ENCODE results near the gene TREX2. TPM values are rescaled to one million over a fixed set of nuclear protein-coding genes. Genes with fewer than 3 reads are reported as not detected.

The TREX2 gene
- total and polyA plus RNA-seq, 2 of the 8 experiments (the other 6 are each of a cell fraction or from before 2014, with no cell fraction given): 0.71 to 0.80 TPM

DNA sequence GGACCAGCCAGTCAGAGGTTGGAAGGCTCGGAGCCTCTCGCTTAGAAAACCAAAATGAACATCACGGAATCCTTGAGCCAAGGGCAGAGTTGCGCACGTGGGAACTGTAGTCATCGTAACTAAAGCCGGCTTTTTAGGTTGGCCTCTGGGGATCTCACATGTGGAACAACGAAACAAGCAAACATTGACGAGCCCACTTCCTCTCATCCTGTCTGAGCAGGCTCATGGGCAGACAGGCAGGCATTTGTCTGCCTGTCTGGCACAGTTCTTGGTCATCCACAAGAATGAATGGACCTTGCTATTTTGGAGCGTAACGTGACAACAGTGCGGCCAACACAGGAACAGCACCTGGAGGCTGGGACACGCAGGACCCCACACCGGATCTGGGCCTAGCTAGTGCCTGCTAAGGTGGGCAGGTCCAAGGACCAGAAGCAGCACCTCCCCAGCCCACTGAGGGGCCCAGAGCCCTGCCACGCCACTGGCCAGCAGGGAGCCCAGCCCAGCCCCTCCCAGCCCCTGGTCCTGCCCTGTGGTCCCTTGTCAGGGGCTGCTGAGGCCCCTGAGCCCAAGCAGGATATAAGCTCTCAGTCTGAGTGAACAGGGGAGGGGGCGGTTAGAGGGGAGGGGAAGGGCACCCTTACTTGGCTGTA, 9.2 kb upstream of the TREX2 start:
- Histone ChIP-seq H4K20me1 (replicated peaks in 1 of 2; ENCODE audit: control insufficient read depth in 1 of 2, insufficient read depth in 2 of 2, low read length in 2 of 2) (peaks cover 0 to 2% of the 10 kb centered on the region in 2 experiments), H3K4me2 (ENCODE audit: insufficient read depth in 1 of 2, low read depth in 2 of 2, low read length in 2 of 2) (no peak overlapping the region), H4K5ac (ENCODE audit: insufficient read length, low read depth, low read length) (no peak overlapping the region), H3K23ac (ENCODE audit: insufficient read length) (no peak overlapping the region), H3K79me2 (ENCODE audit: control insufficient read depth in 1 of 2, insufficient read depth in 2 of 2, low read length in 2 of 2) (no peaks in the 10 kb centered on the region), H4K91ac (replicated peaks; ENCODE audit: insufficient read length, low read length) (no peak overlapping the region), H4K8ac (ENCODE audit: extremely low read depth, insufficient read depth, low read length) (no peak overlapping the region), H3K36me3 (ENCODE audit: control insufficient read depth in 2 of 4, insufficient read depth in 4 of 4, low read length in 3 of 4) (peaks cover 0 to 10% (median 0%) of the 10 kb centered on the region in 4 experiments; a peak in 3 of 8 replicates), H2BK120ac (replicated peaks; ENCODE audit: low read depth, low read length) (no peak overlapping the region), H3K4me3 (ENCODE audit: extremely low read depth in 1 of 4, insufficient read depth in 2 of 4, low read depth in 3 of 4, low read length in 4 of 4) (no peak overlapping the region), H2AK5ac (ENCODE audit: low read depth, low read length) (no peak overlapping the region), H3K14ac (ENCODE audit: insufficient read length) (no peak overlapping the region), H3K23me2 (ENCODE audit: low read depth, low read length) (no peaks in the 10 kb centered on the region), H3K27me3 (replicated peaks in 1 of 4; ENCODE audit: control insufficient read depth in 3 of 4, extremely low read depth in 1 of 4, insufficient read depth in 3 of 4, low read length in 3 of 4) (no peaks in the 10 kb centered on the region), H2AFZ (ENCODE audit: low read length) (no peak overlapping the region), H3K4me1 (replicated peaks in 1 of 4; ENCODE audit: control insufficient read depth in 3 of 4, insufficient read depth in 4 of 4, low read length in 3 of 4) (no peaks in the 10 kb centered on the region), H3K9me3 (ENCODE audit: insufficient read depth in 2 of 2, low read depth in 1 of 2, low read length in 1 of 2) (no peaks in the 10 kb centered on the region), H3K4ac (replicated peaks; ENCODE audit: insufficient read length, low read depth, low read length) (no peak overlapping the region), H3K79me1 (ENCODE audit: low read depth, low read length) (no peaks in the 10 kb centered on the region), H2BK12ac (ENCODE audit: low read depth, low read length) (no peak overlapping the region), H3K18ac (ENCODE audit: extremely low read depth, low read length) (no peak overlapping the region), H3K9ac (replicated peaks in 1 of 4; ENCODE audit: extremely low read depth in 1 of 4, low read depth in 3 of 4, low read length in 3 of 4) (no peak overlapping the region), H2BK20ac (ENCODE audit: low read length) (no peak overlapping the region), H3K56ac (replicated peaks; ENCODE audit: insufficient read length, low read depth, low read length) (no peak overlapping the region), H3K27ac (ENCODE audit: low read depth, low read length) (no peak overlapping the region), H2BK5ac (ENCODE audit: low read depth, low read length) (no peak overlapping the region), H2BK15ac (ENCODE audit: low read length) (no peak overlapping the region)
- WGBS, 2 experiments (ENCODE audit: extremely low coverage in 1 of 2, insufficient coverage in 1 of 2, insufficient read length in 1 of 2, insufficient replicate concordance in 2 of 2, low coverage in 1 of 2, low lambda C conversion rate in 2 of 2, missing lambda C conversion rate in 1 of 2): 92% methylated on average over 8 of the region's 16 CpGs; no CpG with 5 or more reads in 1 of the 2 experiments
- POLR2A ChIA-PET (ENCODE audit: partially characterized antibody): interaction anchor here (1.2 kb wide), 1 partner anchor 9 kb away, joined by 3 read pairs; the partner anchor contains the start of gene TREX2
- CTCF ChIA-PET (ENCODE audit: partially characterized antibody): interaction anchor here (1.3 to 1.7 kb wide), 3 partner anchors 17 to 84 kb away, joined by 4 read pairs; no protein-coding TSS in a partner anchor
- FAIRE-seq: no peak
- DNase-seq (ENCODE audit: low read depth in 1 of 2, low spot score in 2 of 2): no peak
- TF ChIP-seq POLR2A (IDR thresholded peaks at IDR 0.05; ENCODE audit: control extremely low read depth in 1 of 2, low read depth in 2 of 2, low read length in 2 of 2): no peak
- TF ChIP-seq NANOG (IDR thresholded peaks at IDR 0.05; ENCODE audit: insufficient read depth, low read depth, low read length, poor library complexity, severe bottlenecking): no peak

Data from H1 (cell line).